CD1c-positive myeloid dendritic cell (primary cell): Measurements from ENCODE around the gene DNAJC24.

Source experiments
- DNase-seq: peaks from one replicate; pipeline ENCODE4 v3.0.0-alpha.2; 2016; ENCODE audit errors: extremely low spot score

Gene DNAJC24

DNA sequence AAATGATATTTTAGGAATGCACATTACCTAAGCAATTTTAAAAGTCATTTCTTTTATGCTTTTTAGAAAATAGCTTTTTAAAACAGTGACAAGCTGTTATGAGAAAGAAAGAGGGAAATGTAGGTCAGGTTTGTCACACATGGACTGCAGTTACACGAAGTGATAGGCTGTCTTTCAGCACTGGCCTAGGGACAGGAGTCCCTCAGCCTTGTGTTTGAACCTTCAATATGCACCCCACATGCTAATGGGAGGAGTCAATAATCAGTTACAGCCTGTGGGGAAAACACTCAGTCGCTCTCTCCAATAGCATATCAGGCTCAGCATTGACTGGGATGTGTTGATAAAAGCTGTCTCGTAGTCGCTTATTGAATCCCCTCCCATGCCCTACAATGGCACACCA, 45.8 kb downstream of the DNAJC24 start:
- DNase-seq, result no peak

DNA sequence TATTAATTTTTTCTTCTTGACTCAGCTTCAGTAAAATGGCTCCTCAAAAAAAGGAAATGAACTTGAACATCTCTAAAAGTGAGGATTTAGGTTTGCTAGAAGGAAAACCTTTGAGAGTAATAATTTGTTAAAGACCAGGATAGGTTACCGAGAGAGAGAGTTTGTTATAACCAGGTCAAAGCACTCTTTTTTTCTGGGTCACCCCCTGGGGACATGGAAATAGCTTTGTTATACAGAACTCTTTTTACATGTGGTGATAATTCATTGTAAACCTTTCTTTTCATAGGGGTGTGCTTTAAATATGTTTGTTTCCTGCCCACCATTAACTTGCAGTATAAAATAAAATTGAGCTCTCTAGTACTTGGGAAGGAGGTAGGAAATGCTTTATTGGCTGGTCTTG, 47.7 kb downstream of the DNAJC24 start:
- no peak for DNase-seq

DNA sequence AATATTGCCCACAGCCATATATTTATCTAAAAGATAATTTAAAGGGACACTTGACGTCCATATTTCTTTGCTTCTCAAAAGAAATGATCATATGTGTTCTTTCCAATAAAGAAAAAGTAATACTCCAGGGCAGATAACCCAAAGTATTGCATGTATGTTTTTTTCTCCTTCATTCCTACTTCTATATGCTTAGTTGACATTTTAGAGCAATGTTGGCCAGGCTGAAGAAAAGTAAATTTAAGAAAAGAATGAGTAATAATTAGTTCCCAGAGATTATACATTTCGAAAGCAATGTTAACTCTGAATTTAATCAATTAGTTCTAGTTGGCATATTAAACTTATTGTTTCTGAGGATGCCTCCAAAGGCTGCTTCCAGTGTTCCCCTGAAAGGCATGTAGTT, 48.2 kb downstream of the DNAJC24 start:
- no peak for DNase-seq

DNA sequence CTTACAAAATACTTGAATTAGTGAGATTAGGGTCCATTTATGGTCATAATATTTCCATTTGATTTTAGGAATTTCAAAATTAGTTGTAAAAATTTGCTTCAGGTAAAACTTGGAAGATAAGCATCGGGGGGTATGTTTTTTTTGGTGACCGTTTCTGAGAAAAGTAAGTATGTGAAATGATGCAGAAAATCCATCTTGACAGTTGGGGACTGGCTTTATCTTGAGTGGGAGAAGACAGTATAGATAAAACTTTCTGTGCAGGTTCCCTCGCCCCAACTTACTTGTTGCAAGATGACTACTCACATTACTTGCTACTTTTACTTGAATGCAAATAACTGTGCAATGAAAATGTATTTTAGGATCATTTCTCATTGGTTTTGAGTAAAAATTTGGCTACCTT, 49.5 kb downstream of the DNAJC24 start:
- no peak for DNase-seq

DNA sequence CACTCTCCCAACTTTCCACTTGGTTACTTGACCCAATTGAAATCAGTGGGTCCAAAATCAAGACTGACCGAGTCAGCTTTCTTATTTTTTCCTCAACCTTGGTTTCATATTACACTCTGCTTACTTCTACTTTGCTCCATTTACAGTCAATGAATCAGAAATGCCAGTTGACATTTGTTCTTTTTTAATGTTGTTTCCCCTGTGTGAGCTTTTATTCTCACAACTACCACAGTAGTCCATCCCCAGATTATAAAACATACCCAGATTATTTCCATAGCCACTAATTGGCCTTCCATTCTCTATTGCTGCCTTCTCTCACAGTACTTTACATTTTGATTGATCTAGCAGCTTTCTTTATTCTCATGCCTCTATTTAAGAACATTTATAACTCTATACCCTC, 50.0 kb downstream of the DNAJC24 start:
- DNase-seq, result no peak

DNA sequence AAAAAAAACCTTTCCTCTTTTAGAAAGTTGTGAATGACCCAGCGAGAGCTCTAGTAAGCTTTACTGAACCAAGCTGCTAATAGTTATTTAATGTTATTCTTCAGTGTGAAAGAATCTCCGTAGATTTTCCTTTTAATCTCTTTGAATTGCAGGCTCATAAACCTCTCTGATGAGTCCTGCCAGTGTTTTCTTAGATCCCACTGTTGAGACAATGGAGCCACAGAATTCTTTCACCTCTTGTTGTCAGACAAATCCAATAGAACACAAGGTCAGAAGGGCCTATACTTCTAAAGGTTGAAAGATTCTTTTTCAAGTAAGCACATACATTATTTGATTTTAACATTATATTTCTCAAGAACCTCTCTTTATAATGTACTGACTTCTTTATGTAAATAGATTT, 52.2 kb downstream of the DNAJC24 start:
- DNase-seq, result no peak

DNA sequence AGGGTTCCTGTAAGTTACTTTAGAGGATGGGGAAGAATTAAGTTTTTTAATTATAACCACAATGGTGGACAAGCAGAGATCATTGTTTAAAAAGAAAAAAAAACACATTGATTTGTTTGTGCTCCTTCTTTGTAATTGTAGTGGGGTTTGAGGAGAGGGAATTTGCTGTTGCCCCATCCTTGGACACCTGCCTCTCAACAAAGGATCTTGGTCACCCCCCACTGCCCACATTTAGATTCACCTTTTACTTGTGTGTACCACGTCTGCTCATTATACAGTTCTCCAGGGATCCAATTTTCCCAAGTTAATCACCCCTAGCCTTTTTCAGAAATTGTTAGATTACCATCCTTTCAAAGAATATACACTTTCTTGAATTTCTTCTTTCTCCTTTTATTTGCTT, 53.0 kb downstream of the DNAJC24 start:
- no peak for DNase-seq

DNA sequence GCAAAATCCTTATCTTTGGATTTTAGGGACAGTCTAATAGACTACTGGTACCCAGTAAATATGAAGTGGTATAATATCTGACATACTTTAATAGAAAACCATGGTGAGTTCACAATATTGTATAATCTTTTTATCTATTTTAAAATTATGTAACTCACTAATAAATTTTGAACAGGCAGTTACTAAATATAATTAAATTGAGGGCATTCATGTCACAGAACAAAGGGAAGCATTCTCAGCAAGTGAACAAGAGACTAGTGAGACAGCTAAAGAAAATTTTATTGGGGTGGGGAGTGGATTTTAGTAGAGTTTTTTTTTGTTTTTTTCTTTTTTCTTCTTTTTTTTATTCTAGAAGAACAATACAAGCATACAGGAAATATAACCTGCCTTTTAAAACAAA, 55.0 kb downstream of the DNAJC24 start:
- DNase-seq, result no peak

DNA sequence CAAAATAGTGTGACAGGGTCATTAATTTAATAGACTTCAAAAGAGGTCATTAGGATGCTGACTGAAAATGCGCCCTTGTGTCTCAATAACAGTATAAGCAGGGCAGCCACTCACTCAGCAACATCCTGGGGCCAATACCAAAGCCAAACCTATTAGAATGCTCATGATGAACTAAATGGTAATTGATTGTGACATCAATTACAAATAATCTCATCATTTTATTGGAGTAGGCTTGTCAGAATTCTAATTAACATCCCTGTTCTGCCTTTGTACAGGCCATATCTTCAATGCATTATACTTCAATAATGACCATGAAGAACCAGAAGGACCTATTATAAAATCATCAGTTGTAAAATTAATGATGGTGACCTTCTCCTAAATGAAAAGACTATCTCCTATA, 64.2 kb downstream of the DNAJC24 start:
- no peak for DNase-seq

DNA sequence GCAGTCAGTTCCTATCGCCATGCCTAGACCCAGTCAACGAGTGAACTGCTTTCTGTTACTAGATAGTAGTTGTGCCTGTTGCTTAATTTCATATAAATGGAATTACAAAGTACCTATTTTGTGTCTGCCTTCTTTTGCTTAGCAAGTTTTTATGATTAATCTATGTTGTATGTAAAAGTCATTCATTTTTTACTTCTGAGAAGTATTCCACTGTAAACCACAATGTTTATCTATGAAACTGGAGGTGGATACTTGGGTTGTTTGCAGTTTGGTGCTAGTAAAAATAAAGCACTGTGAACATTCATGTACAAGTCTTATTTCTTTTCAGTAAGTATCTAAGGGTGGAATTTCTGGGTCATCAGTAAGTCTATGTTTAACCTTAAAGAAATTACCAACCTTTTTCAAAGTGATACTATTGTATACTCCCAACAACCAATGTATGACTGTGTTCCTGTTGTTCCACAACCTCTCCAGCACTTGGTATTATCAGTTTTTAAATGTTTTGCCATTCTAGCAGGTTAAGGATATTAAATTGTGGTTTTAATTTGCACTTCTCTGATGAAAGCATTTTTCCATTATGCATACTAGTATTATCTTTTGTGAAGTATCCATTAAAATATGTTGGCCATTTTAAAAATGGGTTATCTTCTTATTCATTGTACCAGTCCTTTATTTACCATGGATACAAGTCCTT, 68.2 kb downstream of the DNAJC24 start:
- DNase-seq, result no peak

DNA sequence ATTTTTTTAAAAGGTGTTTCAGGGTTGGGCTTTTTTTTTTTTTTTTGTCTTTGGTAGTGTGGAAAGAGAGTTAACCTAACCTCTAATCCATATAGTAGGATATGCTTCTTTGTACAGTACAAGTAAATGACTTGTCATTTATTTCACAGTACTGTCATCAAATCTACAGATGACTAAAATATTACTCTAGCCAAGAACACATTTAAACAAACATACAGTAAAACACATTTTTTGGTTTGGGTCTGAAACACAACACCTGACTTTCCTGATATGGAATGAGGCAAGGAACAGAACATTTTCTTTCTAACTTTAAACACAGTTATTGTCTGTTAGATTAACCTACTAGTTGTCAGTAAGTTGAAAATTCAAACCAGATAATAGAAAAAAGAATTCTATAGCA, 71.6 kb downstream of the DNAJC24 start:
- DNase-seq, result no peak

DNA sequence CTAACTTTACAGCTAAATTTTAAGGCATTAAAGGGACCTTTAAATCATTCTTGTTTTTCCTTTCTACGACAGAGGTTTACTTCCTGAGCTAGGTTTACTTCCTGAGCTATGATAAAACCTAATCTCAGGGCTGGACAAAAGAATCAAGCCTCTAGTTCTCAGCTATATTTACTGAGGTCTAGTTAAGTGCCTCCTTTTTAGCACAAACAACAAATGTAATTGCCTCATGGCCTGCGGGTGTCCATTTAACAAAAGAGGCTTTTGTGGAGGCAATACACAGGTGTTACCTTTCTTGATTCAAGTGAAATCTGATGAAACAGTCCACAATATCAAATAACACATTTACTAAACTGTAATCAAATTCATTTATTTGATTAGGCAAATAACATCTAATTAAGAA, 72.4 kb downstream of the DNAJC24 start:
- DNase-seq, result no peak

DNA sequence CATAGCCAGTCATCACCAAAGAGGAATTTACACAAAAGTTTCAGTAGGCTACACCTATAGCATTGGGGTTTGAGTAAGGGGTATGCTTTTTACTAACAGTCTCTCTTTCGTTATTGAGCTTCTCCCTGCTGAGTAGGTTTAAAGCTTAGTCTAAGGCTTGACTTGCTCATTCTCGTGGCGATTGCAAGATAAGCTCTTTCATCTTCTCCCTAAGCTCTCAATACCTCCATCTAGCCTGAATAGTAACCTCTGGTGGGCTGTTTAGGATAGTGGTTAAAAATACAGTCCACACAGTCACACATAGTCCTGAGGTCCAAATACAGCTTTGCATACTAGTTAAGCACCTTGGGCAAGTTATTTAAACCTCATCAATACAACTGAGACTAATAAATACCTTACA, 74.1 kb downstream of the DNAJC24 start:
- no peak for DNase-seq

DNA sequence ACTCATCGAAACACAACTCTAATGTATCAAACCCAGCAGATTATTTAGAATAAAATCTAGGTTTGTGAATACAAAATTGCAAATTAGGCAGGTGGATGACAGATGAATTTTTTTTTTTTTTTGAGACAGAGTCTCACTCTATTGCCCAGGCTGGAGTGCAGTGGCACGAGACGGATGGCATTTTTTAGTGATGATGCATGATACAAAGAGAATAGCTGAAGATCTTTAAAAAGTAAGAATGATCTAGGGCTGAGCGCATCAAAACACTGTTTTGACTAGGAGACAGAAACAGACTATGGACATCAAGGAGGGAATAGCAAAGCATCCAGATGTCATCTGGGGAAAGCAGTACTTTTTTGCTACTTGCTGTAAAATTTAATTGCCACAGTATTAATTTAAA, 76.0 kb downstream of the DNAJC24 start:
- no peak for DNase-seq

DNA sequence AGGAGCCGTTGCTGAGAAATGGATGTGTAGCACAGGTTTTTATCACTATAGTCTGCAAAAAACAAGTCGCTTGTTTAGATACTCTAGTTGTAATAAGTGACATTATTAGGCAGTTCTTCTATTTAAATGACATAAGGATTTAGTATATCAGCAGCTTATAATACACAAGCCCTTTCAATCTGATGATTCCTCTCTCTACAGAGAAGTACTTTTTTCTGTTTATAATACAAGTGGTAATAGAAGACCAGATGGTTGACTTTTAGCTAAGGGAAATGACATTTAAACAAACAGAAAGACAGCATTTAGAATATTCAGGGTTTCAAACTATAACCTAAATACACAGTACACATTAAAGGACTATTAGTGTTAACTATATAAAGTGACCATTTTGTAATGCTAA, 79.4 kb downstream of the DNAJC24 start:
- DNase-seq, result no peak

DNA sequence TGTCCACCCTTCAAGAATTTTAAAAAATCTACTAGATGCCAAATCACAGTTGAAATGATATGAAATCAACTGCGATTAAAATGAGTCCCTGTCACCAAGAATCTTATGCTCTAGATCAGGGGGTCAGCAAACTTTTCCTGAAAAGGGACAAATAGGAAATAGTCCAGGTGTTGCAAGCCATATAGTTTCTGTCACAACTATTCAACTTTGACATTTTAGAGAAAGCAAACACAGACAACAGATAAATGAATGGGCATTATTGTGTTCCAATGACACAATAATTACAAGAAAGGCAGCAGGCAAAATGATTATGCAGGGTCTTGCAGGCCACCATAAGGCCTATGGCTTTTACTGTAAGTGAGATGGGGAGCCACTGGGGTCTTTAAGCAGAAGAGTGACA, 81.2 kb downstream of the DNAJC24 start:
- DNase-seq, result no peak

DNA sequence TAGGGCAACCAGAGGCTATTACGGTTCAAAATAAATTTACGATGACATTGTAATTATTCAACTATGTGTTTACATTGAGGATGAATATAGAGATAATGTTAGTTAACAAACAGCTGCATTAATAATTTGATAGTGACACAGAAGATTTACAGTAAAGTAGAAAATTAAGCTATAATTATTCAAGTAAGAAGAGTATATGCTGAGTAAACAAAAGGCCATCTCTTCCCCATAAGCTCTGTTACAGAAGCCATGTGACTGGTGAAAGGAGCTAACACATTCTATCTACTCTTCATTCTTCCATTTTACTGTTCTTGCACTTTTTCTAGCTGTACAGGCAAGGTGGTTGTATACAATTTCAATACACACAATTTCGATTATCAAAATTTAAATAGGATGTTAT, 85.5 kb downstream of the DNAJC24 start:
- no peak for DNase-seq

DNA sequence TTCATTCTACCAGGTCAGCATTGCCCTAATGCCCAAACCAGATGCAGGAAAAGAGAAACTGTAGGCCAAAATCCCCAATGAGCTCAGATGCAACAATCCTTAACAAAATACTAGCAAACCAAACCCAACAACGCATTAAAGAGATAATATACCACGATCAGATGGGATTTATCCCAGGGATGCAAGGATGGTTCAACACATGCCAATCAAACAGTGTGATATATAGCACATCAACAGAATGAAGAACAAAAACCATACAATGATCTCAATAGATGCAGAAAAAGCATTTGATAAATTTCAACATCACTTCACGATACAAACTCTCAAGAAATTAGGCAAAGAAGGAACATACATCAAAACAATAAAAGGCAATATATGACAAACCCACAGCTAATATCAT, 94.8 kb downstream of the DNAJC24 start:
- no peak for DNase-seq

DNA sequence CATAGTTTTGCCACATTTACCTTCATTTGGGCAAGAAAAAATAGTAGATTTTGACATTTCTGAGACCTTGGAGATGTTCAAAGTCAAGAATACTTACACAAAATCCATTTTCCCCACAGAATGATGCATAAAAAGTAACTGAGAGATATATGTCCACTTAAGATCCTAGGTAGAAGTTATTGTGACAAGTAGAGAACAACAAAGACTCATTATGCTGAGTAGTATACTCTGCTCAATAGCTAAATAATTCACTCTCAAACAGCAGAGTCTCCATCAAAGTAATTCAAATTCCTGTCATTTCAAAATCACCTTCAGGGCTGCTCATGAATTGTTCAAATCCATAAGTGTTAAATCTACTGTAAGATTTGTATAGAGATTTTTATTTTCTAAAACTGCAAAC, 104.4 kb downstream of the DNAJC24 start:
- no peak for DNase-seq

DNA sequence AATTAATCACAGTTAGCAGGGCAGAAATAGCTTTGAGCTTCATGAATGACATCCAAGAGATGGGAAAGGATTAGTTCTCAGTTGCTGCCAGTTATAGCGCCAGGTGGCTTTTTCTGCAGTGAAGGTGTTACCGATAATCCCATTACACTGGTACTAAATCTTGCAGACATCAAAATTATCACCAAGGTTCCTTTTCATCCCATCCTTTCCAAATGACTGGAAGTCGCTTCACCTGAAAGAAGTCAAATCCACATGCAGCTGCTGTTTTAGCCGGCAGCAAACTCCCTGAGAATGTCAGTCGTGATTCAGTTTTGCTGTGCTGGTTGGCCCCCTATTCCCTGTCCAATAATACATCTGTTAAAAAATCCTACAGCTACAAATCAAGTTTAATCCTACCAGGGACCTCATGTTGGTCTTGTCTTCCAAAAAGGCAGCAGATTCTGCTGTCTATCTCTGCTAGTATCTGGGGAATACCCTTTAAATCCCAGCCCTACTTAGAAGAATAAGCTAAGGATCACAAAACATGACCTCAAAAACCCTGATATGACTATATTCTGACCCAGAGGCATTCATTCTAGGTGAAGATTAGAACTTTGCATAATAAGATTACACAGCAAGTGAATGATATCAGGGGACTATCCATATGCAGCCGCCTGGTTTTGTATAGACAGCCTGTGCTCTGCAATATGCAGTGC, 108.0 kb downstream of the DNAJC24 start:
- DNase-seq, result no peak

DNA sequence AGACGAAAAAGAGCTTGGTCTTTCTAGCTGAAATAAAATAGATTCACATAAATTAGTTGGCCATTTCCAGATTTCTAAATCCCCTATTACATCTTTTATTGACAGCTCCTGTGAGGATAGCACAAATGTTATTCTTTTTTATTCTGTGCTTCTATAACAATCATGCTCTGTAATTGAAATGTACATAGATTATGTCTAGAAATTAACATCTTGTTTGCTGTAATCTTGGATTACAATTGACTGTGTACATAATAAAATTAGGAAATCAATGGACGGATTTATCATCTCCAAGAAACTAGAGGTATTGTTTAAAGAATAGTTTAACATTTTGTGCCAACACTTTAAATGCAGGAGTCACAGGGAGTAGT, 108.5 kb downstream of the DNAJC24 start:
- no peak for DNase-seq

DNA sequence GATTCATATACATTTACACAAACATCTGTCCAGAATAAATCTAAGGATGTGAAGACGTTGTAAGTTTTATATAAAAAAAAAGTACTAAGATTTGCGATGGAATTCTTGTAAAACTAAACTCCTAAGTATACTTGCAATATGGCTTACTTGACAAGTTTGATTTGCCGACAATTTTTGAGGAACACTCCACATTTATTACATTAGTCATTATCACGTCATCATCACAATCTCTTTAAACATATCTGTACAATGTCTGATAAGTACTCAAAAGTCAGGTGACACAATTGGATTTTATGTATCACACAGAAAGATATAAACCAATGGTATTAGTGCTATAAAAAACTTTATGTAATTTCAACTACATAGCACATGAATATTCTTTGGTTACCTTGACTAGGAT, 109.4 kb downstream of the DNAJC24 start:
- DNase-seq, result no peak

DNA sequence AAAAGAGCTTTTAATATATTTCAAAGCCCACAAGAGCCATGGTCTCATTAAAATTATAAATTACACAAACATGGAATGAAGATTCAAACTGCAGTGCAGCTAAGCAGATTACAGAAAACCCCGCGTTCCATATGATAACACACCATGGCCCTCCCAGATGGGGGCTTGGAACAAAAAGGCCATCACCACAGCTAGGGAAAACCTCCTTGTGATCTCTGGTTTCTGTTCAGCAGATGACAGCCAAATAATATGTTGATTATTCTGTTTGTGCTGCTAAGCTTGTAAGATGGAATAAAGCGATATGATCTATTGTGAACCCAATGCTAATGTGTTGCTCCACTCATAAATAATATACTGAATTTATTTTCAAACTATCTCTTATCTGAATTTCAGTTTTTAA, 111.3 kb downstream of the DNAJC24 start:
- no peak for DNase-seq
